ENCODE measurements around the gene NANOS2.

DNA sequence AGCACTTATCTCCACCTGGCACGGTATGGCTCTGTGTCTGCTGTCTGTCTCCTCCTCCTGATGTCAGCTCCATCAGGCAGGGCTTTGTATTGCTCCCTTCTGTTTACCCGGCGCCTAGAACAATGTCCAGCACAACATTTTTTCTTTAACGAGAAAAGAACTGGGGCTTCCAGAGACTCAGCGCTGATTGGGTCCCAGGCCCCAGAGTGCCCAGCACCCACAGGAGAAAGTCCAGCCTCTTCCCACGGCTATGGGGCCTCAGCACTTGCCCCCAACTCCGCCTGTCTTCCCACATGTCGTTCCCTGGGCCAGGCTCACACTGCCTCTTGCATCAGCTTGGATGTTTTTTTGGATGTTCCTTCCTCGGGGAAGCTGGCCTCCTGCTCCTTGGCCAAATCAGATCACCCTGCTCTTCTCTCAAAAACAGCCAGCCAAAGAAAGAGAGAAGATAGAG, 19.0 kb downstream of the NANOS2 start:
- no peak for TF ChIP-seq EZH2 (IDR thresholded peaks at IDR 0.05; ENCODE audit: low read length, missing control alignments)
- TF ChIP-seq, protein P1, sequence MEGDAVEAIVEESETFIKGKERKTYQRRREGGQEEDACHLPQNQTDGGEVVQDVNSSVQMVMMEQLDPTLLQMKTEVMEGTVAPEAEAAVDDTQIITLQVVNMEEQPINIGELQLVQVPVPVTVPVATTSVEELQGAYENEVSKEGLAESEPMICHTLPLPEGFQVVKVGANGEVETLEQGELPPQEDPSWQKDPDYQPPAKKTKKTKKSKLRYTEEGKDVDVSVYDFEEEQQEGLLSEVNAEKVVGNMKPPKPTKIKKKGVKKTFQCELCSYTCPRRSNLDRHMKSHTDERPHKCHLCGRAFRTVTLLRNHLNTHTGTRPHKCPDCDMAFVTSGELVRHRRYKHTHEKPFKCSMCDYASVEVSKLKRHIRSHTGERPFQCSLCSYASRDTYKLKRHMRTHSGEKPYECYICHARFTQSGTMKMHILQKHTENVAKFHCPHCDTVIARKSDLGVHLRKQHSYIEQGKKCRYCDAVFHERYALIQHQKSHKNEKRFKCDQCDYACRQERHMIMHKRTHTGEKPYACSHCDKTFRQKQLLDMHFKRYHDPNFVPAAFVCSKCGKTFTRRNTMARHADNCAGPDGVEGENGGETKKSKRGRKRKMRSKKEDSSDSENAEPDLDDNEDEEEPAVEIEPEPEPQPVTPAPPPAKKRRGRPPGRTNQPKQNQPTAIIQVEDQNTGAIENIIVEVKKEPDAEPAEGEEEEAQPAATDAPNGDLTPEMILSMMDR (conservative IDR thresholded peaks at IDR 0.05 in 1 of 2, IDR thresholded peaks at IDR 0.05 in 1 of 2; ENCODE audit: low read depth in 1 of 2, low read length in 2 of 2) = no peak

Data from fibroblast of lung (primary cell).